Measurements from ENCODE around the gene NRP2. TPM values are rescaled to one million over a fixed set of nuclear protein-coding genes. Genes with fewer than 3 reads are reported as not detected.

Gene NRP2
- total RNA-seq, 1 donor from 2014 or later, result 27.8 TPM

GRCh38 chr2:205827809-205828365 is 145.6 kb downstream of the NRP2 start:
- Histone ChIP-seq H3K27ac (no peak overlapping the region), H4K20me1 (ENCODE audit: low read depth) (no peaks in the 10 kb centered on the region), H3K27me3 (no peaks in the 10 kb centered on the region), H3K79me2 (ENCODE audit: low read depth) (no peaks in the 10 kb centered on the region), H3K9ac (no peak overlapping the region), H3K9me3 (ENCODE audit: low read depth) (no peaks in the 10 kb centered on the region), H3K4me2 (no peak overlapping the region), H3F3A (ENCODE audit: low read depth) (no peaks in the 10 kb centered on the region), H3K4me3 (no peak overlapping the region), H2AFZ (replicated peaks) (no peak overlapping the region), H3K4me1 (peaks cover 8% of the 10 kb centered on the region), H3K36me3 (no peaks in the 10 kb centered on the region)
- peak overlapping the region; percentile 4 for H3K27ac Mint-ChIP-seq
- no peaks in the 10 kb centered on the region for H3K27me3 Mint-ChIP-seq (ENCODE audit: insufficient read depth, low read depth)
- H3K9me3 Mint-ChIP-seq, result no peaks in the 10 kb centered on the region
- no peak overlapping the region for H3K4me3 Mint-ChIP-seq
- TF ChIP-seq EZH2phosphoT487 (IDR thresholded peaks at IDR 0.05) (no peak), CTCF (IDR thresholded peaks at IDR 0.05) (no peak), EZH2 (IDR thresholded peaks at IDR 0.05) (no peak)
- no peaks in the 10 kb centered on the region for H3K36me3 Mint-ChIP-seq
- peak; percentile 23 for DNase-seq (ENCODE audit: low spot score)
- H3K4me1 Mint-ChIP-seq, result peaks cover 19% of the 10 kb centered on the region

- no peak for DNase-seq (ENCODE audit: low spot score)
- Histone ChIP-seq H3K4me1 (peaks cover 12% of the 10 kb centered on the region), H3F3A (ENCODE audit: low read depth) (peaks cover 19% of the 10 kb centered on the region), H3K27me3 (no peaks in the 10 kb centered on the region), H4K20me1 (ENCODE audit: low read depth) (no peaks in the 10 kb centered on the region), H3K9me3 (ENCODE audit: low read depth) (no peaks in the 10 kb centered on the region), H3K9ac (no peak overlapping the region), H3K4me2 (no peak overlapping the region), H3K4me3 (no peak overlapping the region), H2AFZ (replicated peaks) (no peak overlapping the region), H3K36me3 (no peaks in the 10 kb centered on the region), H3K27ac (no peak overlapping the region), H3K79me2 (ENCODE audit: low read depth) (no peaks in the 10 kb centered on the region)
- TF ChIP-seq EZH2phosphoT487 (IDR thresholded peaks at IDR 0.05), result no peak
- TF ChIP-seq EZH2 (IDR thresholded peaks at IDR 0.05), result no peak
- TF ChIP-seq CTCF (IDR thresholded peaks at IDR 0.05), result no peak
- H3K36me3 Mint-ChIP-seq, result no peaks in the 10 kb centered on the region
- H3K9me3 Mint-ChIP-seq, result peaks cover 5% of the 10 kb centered on the region
- no peak overlapping the region for H3K4me3 Mint-ChIP-seq
- no peak overlapping the region for H3K27ac Mint-ChIP-seq
- H3K4me1 Mint-ChIP-seq, result peaks cover 7% of the 10 kb centered on the region
- H3K27me3 Mint-ChIP-seq (ENCODE audit: insufficient read depth, low read depth), result no peaks in the 10 kb centered on the region
Measured at GRCh38 chr2:205833864-205834263, 151.6 kb downstream of the NRP2 start.

- no peak overlapping the region for H3K4me2 ChIP-seq
- H3K36me3 ChIP-seq, result no peaks in the 10 kb centered on the region
- Mint-ChIP-seq H3K36me3 (no peaks in the 10 kb centered on the region), H3K4me1 (peaks cover 4% of the 10 kb centered on the region), H3K4me3 (no peak overlapping the region), H3K9me3 (peaks cover 7% of the 10 kb centered on the region), H3K27ac (no peak overlapping the region), H3K27me3 (ENCODE audit: insufficient read depth, low read depth) (no peaks in the 10 kb centered on the region)
- H2AFZ ChIP-seq (replicated peaks), result no peak overlapping the region
- H3K9me3 ChIP-seq (ENCODE audit: low read depth), result no peaks in the 10 kb centered on the region
- no peak for TF ChIP-seq EZH2 (IDR thresholded peaks at IDR 0.05)
- no peak for TF ChIP-seq EZH2phosphoT487 (IDR thresholded peaks at IDR 0.05)
- TF ChIP-seq CTCF (IDR thresholded peaks at IDR 0.05), result no peak
- H4K20me1 ChIP-seq (ENCODE audit: low read depth), result no peaks in the 10 kb centered on the region
- no peaks in the 10 kb centered on the region for H3K79me2 ChIP-seq (ENCODE audit: low read depth)
- H3K4me3 ChIP-seq, result no peak overlapping the region
- H3K4me1 ChIP-seq, result peaks cover 12% of the 10 kb centered on the region
- H3K27ac ChIP-seq, result no peak overlapping the region
- peaks cover 19% of the 10 kb centered on the region for H3F3A ChIP-seq (ENCODE audit: low read depth)
- no peak for DNase-seq (ENCODE audit: low spot score)
- no peak overlapping the region for H3K9ac ChIP-seq
- H3K27me3 ChIP-seq, result no peaks in the 10 kb centered on the region
Measured at GRCh38 chr2:205834796-205835195, 152.5 kb downstream of the NRP2 start.
